IMR-90 (cell line): ENCODE measurements around the gene CAPN5. TPM values are rescaled to one million over a fixed set of nuclear protein-coding genes. Genes with fewer than 3 reads are reported as not detected.
A peak's percentile ranks its signal among the peaks of the same experiment; 100 is the strongest.

Experiments
- ATAC-seq: fragments of 200-7000 bp; cut with Tn5 transposase; 2 replicates; pipeline ENCODE4 v1.9.1; 2020; ENCODE audit warnings: low read depth, mild to moderate bottlenecking, moderate library complexity
- BruUV-seq: library from RNA; stranded (reverse); fragments of 400-500 nt; replicated peaks from 2 replicates; lab custom pipeline; 2021; lab: Mats Ljungman, UMichigan
- CTCF ChIA-PET: fragments of 300-600 bp; formaldehyde crosslinking; extraction: SDS; loops from one replicate; lab custom pipeline; 2021; ENCODE audit warnings: antibody characterized with exemption; lab: Yijun Ruan, JAX
- POLR2A ChIA-PET: fragments of 300-600 bp; sonication (Branson Sonifier 250); formaldehyde crosslinking; loops from one replicate; lab custom pipeline; 2022; ENCODE audit warnings: antibody characterized with exemption; ENCODE audit not compliant: unreplicated experiment; lab: Charles Lee
- DNase-seq: peaks from one replicate; pipeline ENCODE4 v3.0.0; 2013
- H2AFZ ChIP-seq: replicated peaks from 2 replicates; pipeline ENCODE3; 2013; ENCODE audit warnings: low read length, mild to moderate bottlenecking; ENCODE audit not compliant: poor library complexity
- H2AK5ac ChIP-seq: 2 replicates; pipeline ENCODE4 v1.6.1; 2013; ENCODE audit warnings: low read depth, low read length, inconsistent platforms
- H2AK9ac ChIP-seq: replicated peaks from 2 replicates; pipeline ENCODE3; 2013; ENCODE audit warnings: mild to moderate bottlenecking, low read depth, low read length, moderate library complexity; ENCODE audit not compliant: poor library complexity
- H2BK120ac ChIP-seq: 2 replicates; pipeline ENCODE4 v1.6.1; 2013; ENCODE audit warnings: low read depth, low read length, inconsistent platforms
- H2BK15ac ChIP-seq: 3 replicates; pipeline ENCODE4 v1.6.1; 2013; ENCODE audit warnings: low read depth, low read length, inconsistent platforms
- H2BK20ac ChIP-seq: 2 replicates; pipeline ENCODE4 v1.6.1; 2013; ENCODE audit warnings: low read depth, mild to moderate bottlenecking, inconsistent platforms, low read length, moderate library complexity
- H2BK5ac ChIP-seq: 2 replicates; pipeline ENCODE4 v1.6.1; 2013; ENCODE audit warnings: mild to moderate bottlenecking, low read depth, low read length, inconsistent platforms; ENCODE audit not compliant: poor library complexity, severe bottlenecking
- H3K14ac ChIP-seq: replicated peaks from 2 replicates; pipeline ENCODE4 v1.6.1; 2013; ENCODE audit warnings: low read depth, low read length, inconsistent platforms
- H3K18ac ChIP-seq: 2 replicates; pipeline ENCODE4 v1.6.1; 2013; ENCODE audit warnings: low read depth, low read length, control low read depth
- H3K23ac ChIP-seq: 2 replicates; pipeline ENCODE4 v1.6.1; 2013; ENCODE audit warnings: low read depth, low read length, inconsistent platforms
- H3K27ac ChIP-seq: 2 replicates; pipeline ENCODE4 v1.5.1; 2013; ENCODE audit warnings: mild to moderate bottlenecking, control low read depth, low read length; ENCODE audit not compliant: insufficient read depth
- H3K27me3 ChIP-seq: 2 replicates; pipeline ENCODE4 v1.6.1; 2013; ENCODE audit warnings: low read length; ENCODE audit not compliant: control insufficient read depth, insufficient read depth
- H3K36me3 ChIP-seq: 2 replicates; pipeline ENCODE4 v1.6.1; 2013; ENCODE audit warnings: low read length, mixed read lengths; ENCODE audit not compliant: control insufficient read depth, insufficient read depth
- H3K4ac ChIP-seq: 2 replicates; pipeline ENCODE4 v1.6.1; 2013; ENCODE audit warnings: low read depth, low read length, inconsistent platforms
- H3K4me1 ChIP-seq: 2 replicates; pipeline ENCODE4 v1.6.1; 2013; ENCODE audit warnings: low read length, mixed read lengths; ENCODE audit not compliant: control insufficient read depth, insufficient read depth
- H3K4me2 ChIP-seq: 2 replicates; pipeline ENCODE4 v1.6.1; 2013; ENCODE audit warnings: low read depth, mild to moderate bottlenecking, control low read depth, low read length, moderate library complexity
- H3K4me3 ChIP-seq: 2 replicates; pipeline ENCODE4 v1.5.1; 2013; ENCODE audit warnings: low read depth, mild to moderate bottlenecking, control low read depth, low read length, moderate library complexity; ENCODE audit not compliant: insufficient read depth
- H3K56ac ChIP-seq: 2 replicates; pipeline ENCODE4 v1.6.1; 2013; ENCODE audit warnings: low read length, inconsistent platforms; ENCODE audit not compliant: insufficient read depth; ENCODE audit errors: extremely low read depth
- H3K79me1 ChIP-seq, 2 experiments: 2 replicates each; pipeline ENCODE4 v1.6.1; 2013; ENCODE audit warnings: low read length in 2 of 2, inconsistent platforms in 1 of 2, low read depth in 1 of 2
- H3K9ac ChIP-seq: 2 replicates; pipeline ENCODE4 v1.6.1; 2013; ENCODE audit warnings: low read depth, low read length, control low read depth
- H3K9me1 ChIP-seq: 2 replicates; pipeline ENCODE4 v1.6.1; 2013; ENCODE audit warnings: low read length, inconsistent platforms; ENCODE audit not compliant: insufficient read depth
- H3K9me3 ChIP-seq: 2 replicates; pipeline ENCODE4 v1.6.1; 2013; ENCODE audit warnings: low read length; ENCODE audit not compliant: control insufficient read depth, insufficient read depth
- H4K20me1 ChIP-seq: 2 replicates; pipeline ENCODE4 v1.6.1; 2013; ENCODE audit warnings: low read length, inconsistent platforms; ENCODE audit not compliant: insufficient read depth
- H4K5ac ChIP-seq: 2 replicates; pipeline ENCODE4 v1.6.1; 2013; ENCODE audit warnings: mild to moderate bottlenecking, low read depth, low read length, control low read depth
- H4K8ac ChIP-seq, 2 experiments: 2 replicates each; pipeline ENCODE4 v1.6.1; 2013; ENCODE audit warnings: low read depth in 2 of 2, low read length in 2 of 2, control low read depth in 1 of 2, inconsistent platforms in 1 of 2
- H4K91ac ChIP-seq: 2 replicates; pipeline ENCODE4 v1.6.1; 2013; ENCODE audit warnings: low read depth, low read length, inconsistent platforms; ENCODE audit not compliant: insufficient read depth
- MXI1 ChIP-seq: IDR thresholded peaks from 2 replicates; pipeline ENCODE4 v1.6.1; 2012; ENCODE audit warnings: low read depth, mild to moderate bottlenecking, low read length, moderate library complexity, borderline replicate concordance
- WGBS, 2 experiments: methylation state at CpG; one replicate each; pipeline versions ENCODE4 v1.1.5 to v1.1.7; 2013; ENCODE audit warnings: missing lambda C conversion rate in 2 of 2; ENCODE audit not compliant: insufficient read length in 1 of 2; ENCODE audit errors: extremely low coverage in 2 of 2; 5-methylcytosine and 5-hydroxymethylcytosine counted together
- dilution Hi-C: fragments of 300-500 bp; cut with HindIII; formaldehyde crosslinking; loops from one replicate; pipeline ENCODE4 v1.14.3; 2018; ENCODE audit warnings: low sequenced_read_pairs; ENCODE audit not compliant: unreplicated experiment
- in situ Hi-C: fragments of 300-500 bp; cut with MboI; formaldehyde crosslinking; loops from 3 replicates; pipeline ENCODE4 v1.14.3; 2019; ENCODE audit warnings: low sequenced_read_pairs, inconsistent platforms, mixed read lengths
- intact Hi-C: fragments of 100-400 bp; cut with micrococcal nuclease; formaldehyde crosslinking; loops from 2 replicates; pipeline ENCODE4 v1.10.0; 2022
- polyA plus RNA-seq, 3 experiments: library from polyadenylated mRNA; depleted of rRNA; stranded (reverse); fragments of >200 nt; gene quantifications; 2 replicates each; pipeline ENCODE4 v1.2.3, GENCODE V29; 2012; ENCODE audit warnings: low replicate concordance in 1 of 3
- total RNA-seq: library from RNA; depleted of rRNA; stranded (reverse); fragments of >200 nt; gene quantifications from 2 replicates; pipeline ENCODE4 v1.2.3, GENCODE V29; 2012

Gene CAPN5
- total and polyA plus RNA-seq, 2 of the 4 experiments (the other 2 are of a cell fraction) = 8.1 to 24.0 TPM

DNA sequence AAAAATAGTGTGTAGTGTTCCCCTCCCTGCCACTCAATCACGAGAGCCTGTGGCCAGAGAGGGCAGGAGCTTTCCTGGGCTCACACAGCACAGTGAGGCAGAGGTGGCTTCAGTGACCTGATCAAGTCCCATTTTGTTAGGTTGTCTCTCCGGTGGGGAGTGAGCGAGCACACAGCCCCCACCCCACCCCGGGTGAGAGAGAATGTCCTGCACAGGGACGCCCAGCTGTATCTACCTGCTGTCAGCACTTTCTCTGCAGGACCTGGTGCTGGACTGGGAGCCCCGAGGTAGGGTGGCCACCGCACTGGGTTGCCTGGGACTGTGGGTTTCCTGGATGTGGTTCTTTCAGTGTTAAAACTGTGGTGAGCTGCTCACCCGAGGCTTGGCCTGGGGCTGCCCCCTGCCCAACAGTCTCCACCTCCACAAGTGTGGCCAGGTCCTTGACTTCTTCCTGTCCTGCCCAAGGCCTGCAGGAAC lies 6.1 kb downstream of the CAPN5 start:
- ChIA-PET CTCF (interaction anchor here (2.0 kb wide), 1 partner anchor 18 kb away, joined by 12 read pairs; no protein-coding TSS in a partner anchor), POLR2A (interaction anchor here (1.0 kb wide), 1 partner anchor 9 kb away, joined by 4 read pairs; no protein-coding TSS in a partner anchor)
- dilution Hi-C loops = no loop called here

More for the DNA sequence above, 6.1 kb downstream of the CAPN5 start:
- H2BK15ac ChIP-seq = peak overlapping the region; percentile 9; the same call in 1 of the 3 replicates
- H3K23ac ChIP-seq = 0 out of 2 replicates have a peak overlapping the region, but pooled peaks have one; percentile 68
- peaks cover 11% of the 10 kb centered on the region for H4K20me1 ChIP-seq
- H3K4me3 ChIP-seq = no peak overlapping the region
- H3K9me3 ChIP-seq = no peaks in the 10 kb centered on the region
- H2AK9ac ChIP-seq = peak overlapping the region; percentile 80
- H4K8ac ChIP-seq = peak overlapping the region; percentile 11 to 61; a peak in 3 of 4 replicates
- H3K14ac ChIP-seq = peak overlapping the region; percentile 71; the same call in 1 of the 2 replicates
- H3K27me3 ChIP-seq = no peaks in the 10 kb centered on the region
- H3K9me1 ChIP-seq = peaks cover 22% of the 10 kb centered on the region
- no peak overlapping the region for H3K56ac ChIP-seq
- peak overlapping the region; percentile 46; the same call in 1 of the 2 replicates for H2AK5ac ChIP-seq
- peak overlapping the region; percentile 42 for H2BK120ac ChIP-seq
- peak overlapping the region; percentile 25; the same call in 1 of the 2 replicates for H4K91ac ChIP-seq
- TF ChIP-seq MXI1 = no peak
- intact Hi-C loops = loop anchor here (2.0 kb wide), 1 partner anchor 26 kb away; no protein-coding TSS in a partner anchor
- H3K18ac ChIP-seq = peak overlapping the region; percentile 34; the same call in 1 of the 2 replicates
- peak overlapping the region; percentile 92 for H3K4ac ChIP-seq
- WGBS, 2 experiments = no CpG with 5 or more reads among the region's 8 CpGs
- in situ Hi-C loops = no loop called here
- H3K9ac ChIP-seq = peak overlapping the region; percentile 20; the same call in 1 of the 2 replicates
- H3K27ac ChIP-seq = peak overlapping the region; percentile 80
- BruUV-seq = no TSS peak
- peak overlapping the region; percentile 38 for H2BK20ac ChIP-seq
- no peak overlapping the region for H3K4me2 ChIP-seq
- peaks cover 13 to 49% of the 10 kb centered on the region in 2 experiments; a peak in 3 of 4 replicates for H3K79me1 ChIP-seq
- peak overlapping the region; percentile 78 for H2BK5ac ChIP-seq
- H3K4me1 ChIP-seq = peaks cover 33% of the 10 kb centered on the region
- peak overlapping the region; percentile 87 for H2AFZ ChIP-seq
- ATAC-seq (no peak), DNase-seq (no peak)
- H4K5ac ChIP-seq = no peak overlapping the region; the same call in 1 of the 2 replicates
- no peaks in the 10 kb centered on the region for H3K36me3 ChIP-seq
